Stimulated activated CD8-positive, alpha-beta memory T cell treated with anti-CD3 and anti-CD28 coated beads, Interleukin-15, amount 100 ng/mL, for 24 hours (primary cell): Measurements from ENCODE around the gene BMERB1.
"Not testable (repeated sequence)": the region's sequence is repeated elsewhere in the genome, so short reads cannot be mapped to it uniquely, and the experiment has no call there.

Experiments used
- DNase-seq: peaks from one replicate; pipeline ENCODE4 v3.0.0-alpha.2; 2020; ENCODE audit warnings: low read depth

The BMERB1 gene

DNA sequence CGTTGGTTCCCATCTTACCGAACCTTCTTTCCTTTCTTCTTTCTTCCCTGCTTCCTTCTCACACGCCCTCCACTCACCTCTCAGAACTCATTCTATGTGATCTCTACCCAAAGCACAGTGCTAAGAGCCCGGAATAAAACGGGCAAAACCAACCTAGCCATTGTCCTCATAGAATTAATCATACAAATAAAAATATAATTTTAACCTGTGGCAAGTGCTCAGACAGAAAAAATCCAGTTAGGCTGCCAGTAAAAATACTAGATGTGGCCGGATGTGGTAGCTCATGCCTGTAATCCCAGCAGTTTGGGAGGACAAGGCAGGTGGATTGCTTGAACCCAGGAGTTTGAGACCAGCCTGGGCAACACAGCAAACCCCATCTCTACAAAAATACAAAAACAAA, 27.0 kb downstream of the BMERB1 start:
- DNase-seq, result no peak

DNA sequence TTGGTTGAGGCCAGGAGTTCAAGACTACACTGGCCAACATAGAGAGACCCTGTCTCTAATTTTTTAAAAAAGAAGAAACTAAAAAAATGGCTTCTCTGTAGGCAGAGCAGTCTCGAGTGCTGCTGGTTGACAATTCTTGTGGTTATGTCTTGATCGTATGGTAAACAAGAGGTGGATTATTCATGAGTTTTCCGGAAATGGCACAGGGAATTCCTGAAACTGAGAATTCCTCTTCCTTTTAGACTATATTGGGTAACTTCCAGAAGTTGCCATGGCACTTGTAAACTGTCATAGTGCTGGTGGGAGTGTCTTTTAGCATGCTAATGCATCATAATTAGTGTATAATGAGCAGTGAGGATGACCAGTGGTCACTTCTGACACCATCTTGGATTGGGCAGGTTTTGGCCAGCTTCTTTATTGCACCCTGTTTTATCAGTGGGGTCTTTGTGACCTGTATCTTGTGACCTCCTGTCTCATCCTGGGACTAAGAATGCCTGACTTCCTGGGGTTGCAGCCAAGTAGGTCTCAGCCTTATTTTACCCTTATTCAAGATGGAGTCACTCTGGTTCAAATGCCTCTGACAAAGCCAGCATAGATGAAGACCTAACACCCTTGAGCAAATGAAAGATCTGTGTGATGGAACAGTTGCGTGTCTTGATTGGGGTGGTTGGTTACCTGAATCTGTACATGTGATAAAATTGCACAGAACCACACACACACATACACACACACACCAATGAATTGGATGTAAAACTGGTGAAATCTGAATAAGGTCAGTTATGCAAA, 30.2 kb downstream of the BMERB1 start:
- DNase-seq, result no peak

DNA sequence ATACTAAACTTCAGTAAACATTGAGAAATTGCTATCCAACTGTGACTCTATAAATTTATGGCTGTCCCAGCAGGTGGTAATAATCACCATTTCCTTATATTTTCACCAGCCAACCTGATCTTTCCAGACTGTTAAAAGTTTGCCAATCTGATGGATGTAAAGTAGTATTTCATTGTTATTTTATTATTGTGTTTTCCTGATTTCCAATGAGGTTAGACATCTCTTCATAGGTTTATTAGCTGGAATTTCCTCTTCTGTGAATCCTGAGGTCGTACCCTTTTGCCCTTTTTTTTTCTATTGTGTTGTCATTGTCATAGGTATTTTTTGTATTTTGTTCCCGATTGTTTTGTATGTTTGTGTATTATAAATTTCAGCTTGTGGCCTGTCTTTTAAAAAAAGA, 31.7 kb downstream of the BMERB1 start:
- DNase-seq, result no peak

DNA sequence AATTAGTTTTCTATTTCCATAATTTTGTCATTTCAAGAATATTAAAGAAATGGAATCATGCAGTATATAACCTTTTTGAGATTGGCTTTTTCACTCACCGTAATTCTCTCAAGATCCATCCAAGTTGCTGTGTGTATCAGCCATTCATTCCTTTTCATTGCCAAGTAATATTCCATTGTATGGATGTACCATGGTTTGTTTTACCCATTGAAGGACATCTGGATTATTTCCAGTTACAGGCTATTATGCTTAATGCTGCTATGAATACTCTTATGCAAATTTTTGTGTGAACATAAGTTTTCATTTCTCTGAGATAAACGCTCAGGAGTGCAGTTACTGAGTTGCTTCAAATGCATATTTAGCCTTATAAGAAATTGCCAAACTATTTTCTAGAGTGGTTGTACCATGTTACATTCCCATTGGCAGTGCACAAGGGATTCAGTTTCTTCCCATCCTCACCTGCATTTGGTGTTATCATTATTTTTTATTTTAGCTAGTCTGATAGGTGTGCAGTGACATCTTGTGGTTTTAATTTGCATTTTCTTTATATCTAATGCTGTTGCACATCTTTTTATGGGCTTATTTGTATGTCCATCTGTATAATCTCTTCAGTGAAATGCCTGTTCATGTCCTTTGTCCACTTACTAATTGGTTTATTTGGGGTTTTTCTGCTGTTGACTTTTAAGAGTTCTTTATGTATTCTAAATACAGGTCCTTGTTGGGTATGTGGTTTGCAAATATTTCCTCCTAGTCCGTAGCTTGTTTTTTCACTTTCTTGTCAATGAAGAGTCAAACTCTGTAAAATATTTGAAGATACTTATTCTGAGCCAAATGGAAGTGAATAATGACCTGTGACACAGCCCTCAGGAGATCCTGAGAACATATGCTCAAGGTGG, 32.7 kb downstream of the BMERB1 start:
- no peak for DNase-seq

DNA sequence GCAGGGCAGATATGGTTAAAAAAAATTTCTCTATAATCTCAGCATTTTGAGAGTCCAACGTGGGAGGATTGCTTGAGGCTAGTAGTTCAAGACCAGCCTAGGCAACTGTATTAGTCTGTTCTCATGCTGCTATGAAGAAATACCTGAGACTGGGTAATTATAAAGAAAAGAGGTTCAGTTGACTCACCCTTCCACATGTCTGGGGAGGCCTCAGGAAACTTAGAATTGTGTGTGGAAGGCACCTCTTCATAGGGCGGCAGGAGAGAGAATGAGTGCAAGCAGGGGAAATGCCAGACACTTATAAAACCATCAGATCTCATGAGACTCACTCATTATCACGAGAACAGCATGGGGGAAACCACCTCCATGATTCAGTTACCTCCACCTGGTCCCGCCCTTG, 42.6 kb downstream of the BMERB1 start:
- DNase-seq, result not testable (repeated sequence)

DNA sequence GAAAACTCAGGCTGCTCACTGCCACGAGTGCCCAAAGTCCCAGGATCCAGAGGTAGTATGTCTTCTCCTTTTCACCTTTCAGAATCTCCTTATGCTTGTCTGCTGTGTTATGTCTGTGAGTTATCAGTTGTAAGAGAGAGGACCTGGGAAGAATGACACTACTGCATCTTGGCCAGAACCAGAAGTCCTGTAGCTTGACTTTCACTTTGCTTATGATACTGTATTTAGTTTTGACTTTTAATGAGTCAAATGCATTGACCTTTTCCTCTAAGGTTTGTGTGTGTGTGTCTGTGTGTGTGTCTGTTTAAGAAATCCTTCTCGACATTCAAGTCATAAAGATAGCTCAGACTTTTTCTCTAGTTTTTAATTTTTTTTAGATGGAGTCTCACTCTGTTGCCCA, 43.4 kb downstream of the BMERB1 start:
- DNase-seq, result no peak

DNA sequence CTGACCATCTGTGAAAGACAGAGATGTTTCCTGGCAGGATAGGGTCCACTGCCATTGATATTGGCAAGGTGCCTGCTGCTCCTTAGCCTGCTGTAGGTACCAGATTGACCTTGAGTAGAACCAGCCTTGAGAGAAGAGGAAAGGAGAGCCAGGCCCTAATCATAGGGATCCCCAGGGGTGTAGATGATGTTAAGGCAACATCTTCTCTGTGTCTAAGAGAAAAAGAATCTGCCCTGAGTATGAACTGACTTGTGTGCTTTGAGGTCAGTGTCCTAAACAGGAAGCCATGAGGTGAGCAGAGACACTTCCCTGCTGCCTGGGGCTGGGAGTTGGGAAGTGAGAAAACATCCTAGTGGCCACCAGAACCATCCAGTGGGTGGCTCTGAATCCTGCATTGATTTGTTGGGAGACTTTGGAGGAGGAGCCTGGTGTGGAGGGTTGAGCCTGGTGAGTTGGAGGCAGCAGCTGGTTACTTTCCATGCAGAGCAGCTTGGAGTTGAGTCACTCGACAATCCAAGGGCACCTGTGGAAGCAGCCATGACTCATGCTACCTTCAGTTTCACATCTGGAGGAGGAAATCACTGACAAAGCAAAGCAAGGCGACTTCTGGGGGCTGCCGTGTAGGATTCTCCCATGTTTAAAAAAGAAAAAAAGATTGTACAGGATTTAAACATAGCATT, 47.8 kb downstream of the BMERB1 start:
- no peak for DNase-seq

DNA sequence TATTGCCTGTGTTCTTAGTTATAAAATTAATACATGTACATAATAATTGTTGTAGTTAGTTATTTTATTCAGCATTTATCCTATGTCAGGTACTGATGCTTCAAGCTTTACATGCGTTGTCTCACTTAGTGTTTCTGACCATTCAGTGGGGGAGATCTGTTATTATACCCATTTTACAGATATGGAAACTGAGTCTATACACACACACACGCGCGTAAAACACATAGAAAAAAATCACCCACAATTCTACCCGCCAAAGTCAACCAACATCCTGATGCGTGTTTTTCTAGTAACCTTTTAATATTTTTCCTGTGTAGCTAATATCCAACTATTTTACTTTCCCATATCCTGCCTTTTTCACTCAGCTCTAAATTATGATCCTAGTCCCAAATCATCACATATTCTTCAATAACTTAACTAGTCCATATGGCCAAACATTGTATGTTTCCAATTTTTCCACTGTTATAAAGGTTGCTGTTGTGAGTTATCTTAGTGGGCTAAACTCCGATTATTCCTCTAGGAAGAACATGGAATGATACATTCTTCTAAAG, 48.4 kb downstream of the BMERB1 start:
- no peak for DNase-seq

DNA sequence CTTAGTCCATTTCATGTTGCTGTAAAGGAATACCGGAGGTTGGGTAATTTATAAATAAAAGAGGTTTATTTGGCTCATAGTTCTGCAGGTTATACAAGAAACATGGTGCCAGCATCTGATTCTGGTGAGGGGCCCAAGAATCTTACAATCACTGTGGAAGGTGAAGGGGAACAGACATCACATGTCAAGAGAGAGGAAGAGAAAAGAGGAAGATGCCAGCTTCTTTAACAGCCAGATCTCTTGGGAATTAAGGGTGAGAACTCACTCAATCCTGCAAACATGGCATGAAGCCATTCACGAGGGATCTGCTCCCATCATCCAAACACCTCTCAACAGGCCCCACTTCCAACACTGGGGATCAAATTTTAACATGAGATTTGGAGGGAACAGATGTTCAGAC, 49.5 kb downstream of the BMERB1 start:
- no peak for DNase-seq

DNA sequence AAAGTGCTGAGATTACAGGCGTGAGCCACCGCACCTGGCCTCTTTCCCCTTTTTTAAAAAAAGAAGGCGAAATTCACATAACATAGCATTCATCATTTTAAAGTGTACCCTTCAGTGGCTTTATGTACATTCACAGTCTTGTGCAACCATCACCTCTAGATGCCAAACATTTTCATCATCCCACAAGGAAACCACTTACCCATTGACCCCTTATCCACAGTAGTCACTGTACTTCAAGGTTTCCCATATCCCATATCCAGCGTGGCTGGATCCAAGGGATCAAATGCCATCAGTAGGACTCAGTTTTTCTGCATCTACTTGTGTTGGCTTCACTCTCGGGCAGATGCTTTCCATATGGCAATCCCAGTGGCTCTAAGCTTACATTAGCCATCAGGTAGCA, 50.3 kb downstream of the BMERB1 start:
- DNase-seq, result no peak

DNA sequence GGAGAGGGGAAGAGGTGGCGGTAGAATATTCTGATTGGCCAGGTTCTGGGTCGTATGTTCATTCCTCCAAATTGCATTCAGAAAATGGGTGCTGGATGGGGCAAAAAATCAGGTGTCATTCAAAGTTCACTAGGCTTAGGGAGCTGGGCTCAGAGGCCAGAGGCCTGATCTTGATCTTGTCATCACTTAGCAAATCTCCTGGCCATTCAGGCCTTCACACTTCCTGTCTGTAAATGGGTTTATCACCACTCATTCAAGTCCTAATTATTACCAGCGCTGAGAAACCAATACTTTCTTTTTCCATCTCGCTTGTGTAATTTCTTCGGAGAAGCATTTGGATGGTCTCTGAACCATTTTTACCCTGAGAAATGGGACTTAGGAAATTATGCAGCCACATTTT, 50.8 kb downstream of the BMERB1 start:
- no peak for DNase-seq

DNA sequence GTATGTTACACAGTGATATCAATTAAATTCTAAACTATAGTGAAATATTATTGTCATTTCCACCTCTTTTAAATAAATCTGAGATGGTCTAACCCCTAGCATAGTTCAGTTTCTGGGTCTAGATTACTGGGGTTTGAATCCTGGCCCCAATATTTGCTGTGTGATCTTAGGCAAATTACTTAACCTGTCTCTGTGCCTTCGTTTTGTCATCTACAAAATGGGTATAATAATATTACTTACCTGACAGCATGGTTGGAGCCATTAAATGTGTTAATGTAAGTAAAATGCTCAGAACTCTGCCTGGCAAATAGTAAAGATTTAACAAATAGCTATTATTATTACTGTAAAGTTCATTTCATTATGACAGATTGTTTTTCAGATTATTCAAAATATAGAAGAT, 52.3 kb downstream of the BMERB1 start:
- DNase-seq, result no peak

DNA sequence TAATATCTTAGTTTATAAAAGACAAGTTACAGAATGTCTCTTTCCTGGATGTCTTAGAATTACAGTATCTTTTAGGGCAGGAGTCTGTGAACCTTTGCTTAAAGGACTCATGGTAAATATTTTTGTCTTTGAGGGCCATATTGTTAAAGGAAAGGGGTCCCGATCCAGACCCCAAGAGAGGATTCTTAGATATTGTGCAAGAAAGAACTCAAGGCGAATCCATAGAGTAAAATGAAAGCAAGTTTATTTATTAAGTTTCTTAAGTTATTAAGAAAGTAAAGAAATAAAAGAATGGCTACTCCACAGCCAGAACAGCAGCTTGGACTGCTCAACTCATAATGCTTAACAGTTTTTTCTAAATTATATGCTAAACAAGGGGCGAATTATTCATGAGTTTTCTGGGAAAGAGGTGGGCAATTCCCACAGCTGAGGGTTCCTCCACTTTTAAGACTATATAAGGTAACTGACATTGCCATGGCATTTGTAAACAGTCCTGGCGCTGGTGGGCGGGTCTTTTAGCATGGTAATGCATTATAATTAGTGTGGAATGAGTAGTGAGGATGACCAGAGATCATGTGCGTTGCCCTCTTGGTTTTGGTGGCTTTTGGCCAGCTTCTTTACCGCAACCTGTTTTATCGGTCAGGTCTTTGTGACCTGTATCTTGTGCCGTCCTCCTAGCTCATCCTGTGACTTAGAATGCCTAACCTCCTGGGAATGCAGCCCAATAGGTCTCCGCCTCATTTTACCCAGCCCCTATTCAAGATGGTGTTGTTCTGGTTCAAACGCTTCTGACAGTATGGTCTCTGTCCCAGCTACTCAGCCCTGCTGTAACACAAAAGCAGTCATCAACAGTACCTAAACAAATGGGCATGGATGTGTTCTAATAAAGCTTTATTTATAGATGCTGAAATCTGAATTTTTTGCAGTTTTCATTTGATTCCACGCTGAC, 53.2 kb downstream of the BMERB1 start:
- DNase-seq, result no peak

DNA sequence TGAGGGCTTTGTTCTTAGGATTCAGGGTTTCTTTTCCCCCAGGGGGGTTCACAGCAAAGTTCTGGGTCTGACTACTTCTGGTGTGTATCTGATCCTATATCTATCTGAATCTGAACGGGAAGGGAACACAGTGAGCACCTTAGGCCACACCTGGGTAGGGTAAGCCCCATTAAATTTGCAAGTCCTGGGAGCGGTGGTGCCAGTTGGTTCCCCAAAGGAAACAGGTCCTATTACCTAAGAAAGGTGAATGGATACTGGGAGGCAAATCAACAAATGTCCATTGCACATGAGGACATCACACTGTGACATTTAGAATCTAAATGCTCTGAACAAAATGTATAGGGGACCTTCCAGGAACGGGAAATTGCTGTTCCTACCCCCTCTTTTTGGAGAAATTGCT, 54.6 kb downstream of the BMERB1 start:
- no peak for DNase-seq

DNA sequence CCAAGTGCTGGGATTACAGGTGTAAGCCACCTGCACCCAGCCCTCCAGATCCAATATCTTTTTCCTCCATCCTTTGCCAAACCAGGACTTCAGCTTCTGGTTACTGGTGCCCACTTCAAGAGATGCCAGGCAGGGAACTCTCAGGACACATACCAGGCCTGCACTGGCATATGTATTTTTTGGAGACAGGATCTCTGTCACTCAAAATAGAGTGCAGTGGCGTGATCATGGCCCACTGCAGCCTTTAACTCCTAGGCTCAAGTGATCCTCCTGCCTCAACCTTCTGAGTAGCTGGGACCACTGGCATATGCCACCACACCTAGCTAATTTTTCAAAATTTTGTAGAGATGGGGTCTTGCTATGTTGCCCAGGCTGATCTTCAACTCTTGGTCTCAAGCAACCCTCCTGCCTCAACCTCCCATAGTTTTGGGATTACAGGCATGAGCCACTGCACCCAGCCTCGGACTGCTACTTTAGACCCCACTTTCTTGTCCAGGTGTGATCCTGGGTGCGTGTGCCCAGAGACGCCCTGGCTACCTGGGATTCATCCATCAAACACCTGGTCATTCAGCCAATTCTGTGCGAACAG, 55.8 kb downstream of the BMERB1 start:
- DNase-seq, result no peak

DNA sequence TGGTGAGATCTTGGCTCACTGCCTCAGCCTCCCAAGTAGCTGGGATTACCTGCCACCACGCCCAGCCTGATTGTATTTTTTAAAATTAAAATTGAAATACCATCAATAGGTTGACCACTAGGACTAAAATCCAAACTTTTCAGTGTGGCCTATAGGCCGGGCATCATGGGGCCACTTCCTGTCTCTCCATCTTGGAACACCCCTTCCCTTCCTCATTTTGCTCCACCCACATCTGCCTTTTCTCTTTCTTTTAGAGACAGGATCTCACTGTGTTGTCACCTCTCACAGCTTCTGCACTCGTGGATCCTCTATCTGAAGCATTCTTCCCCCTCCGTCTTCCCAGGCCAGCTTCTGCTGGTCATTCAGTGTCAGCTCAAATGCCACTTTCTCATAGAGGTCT, 57.0 kb downstream of the BMERB1 start:
- no peak for DNase-seq

DNA sequence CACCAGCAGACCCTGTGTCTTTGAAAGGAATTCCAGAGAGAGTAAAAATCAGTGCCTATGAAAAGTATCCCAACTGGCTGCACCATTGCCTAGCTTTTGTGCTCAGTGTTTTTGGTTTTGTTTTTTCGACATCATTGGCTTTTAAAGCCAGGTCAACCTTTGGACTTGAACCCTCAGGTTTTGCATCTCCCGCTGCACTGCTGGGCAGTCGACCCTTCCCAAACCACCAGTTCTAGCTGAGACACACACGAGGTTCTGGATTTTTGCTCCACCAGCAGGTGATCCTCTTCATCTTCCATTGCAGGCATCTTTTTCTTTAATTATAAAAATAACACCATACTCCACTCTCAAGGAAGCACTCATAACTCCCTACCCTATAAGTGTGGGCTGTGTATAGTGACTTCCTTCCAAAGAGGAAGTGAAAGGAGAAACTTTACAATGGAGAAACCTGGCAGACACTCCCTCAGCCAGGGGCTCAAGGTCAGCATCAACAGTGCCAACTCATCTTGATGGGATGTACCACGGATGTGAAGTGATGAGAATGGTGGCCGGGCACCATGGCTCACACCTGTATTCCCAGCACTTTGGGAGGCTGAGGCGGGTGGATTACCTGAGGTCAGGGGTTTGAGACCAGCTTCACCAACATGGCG, 57.8 kb downstream of the BMERB1 start:
- no peak for DNase-seq

DNA sequence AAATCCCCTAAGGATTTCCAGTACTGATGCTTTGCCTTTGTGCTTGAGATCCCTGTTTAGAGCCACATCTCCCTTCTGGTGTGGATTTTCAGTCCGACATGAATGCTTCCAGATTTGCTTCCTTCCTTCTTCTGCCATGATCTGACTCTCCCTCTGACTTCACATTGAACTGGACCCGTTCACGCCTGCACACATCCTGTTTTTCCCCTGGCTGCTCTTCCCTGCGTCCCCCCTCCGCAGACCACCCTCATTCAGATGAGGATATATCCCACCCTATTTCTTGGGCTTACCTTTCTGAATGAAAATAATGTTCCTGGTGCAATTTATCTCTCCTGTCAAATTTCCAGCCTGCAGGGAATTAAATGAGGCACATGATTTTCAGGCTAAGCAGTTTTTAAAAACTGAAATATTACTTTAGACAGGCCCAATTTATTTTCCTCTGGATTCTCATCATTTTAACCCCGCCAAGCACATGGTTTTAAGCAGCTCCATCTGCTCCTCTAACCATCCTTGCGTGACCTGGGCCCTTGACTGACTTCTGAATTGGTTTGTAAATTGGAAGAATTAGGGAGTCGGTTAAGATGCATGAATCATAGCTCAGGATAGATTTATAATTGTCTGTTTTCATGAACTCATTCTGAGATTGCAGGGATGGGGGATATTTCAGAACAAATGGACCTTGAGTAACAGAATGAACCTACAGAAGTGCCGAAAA, 59.2 kb downstream of the BMERB1 start:
- DNase-seq, result no peak

DNA sequence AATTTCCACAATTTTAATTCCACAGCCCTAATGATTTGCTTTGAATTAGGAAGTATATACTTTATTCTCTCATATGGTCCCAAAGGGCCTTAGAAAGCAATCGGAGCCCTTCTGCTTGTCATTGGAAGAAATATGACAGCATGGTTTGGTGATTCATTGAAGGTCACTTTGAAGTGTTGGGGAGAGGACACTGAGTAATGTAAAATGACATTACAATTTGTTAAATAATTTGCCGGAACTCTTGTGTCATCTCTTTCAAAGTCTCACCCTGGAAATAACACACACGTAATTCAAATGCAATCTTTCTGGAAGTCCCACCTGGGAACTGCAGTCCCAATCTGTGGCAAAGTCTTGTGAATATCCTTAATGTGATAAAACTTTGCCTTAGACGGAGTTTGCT, 59.8 kb downstream of the BMERB1 start:
- no peak for DNase-seq

DNA sequence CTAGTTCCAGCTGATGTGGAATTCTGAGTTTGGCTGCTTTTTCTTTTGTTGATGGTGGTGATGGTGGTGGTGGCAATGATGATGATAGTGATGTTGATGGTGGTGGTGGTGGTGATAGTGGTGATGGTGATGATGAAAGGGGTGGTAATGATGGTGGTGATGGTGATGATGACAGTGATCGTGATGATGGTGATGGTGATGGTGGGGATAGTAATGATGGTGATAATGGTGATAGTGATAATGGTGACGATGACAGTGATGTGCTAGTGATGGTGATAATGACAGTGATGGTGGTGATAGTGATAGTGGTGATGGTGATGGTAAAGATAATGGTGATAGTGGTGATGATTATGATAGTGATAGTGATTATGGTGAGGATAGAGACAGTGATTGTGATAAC, 61.5 kb downstream of the BMERB1 start:
- DNase-seq, result no peak
